SK-N-SH treated with all-trans-retinoic acid at 6 μM for 48 hours (cell line): Measurements from ENCODE around the gene PIM3.

Experiments
- ARNTL ChIP-seq: fragments of 450-650 bp; formaldehyde crosslinking; IDR thresholded peaks from 2 replicates; pipeline ENCODE4 v1.5.0; 2020; ENCODE audit warnings: low read depth, mild to moderate bottlenecking, moderate library complexity, borderline replicate concordance
- BACH2 ChIP-seq: fragments of 250-450 bp; sonication (Bioruptor Pico); IDR thresholded peaks from 2 replicates; pipeline ENCODE4 v1.9.0; 2021; ENCODE audit warnings: mild to moderate bottlenecking, borderline replicate concordance
- OSR1 ChIP-seq: fragments of 250-450 bp; sonication (Bioruptor Pico); IDR thresholded peaks from 2 replicates; pipeline ENCODE4 v1.8.0; 2022; ENCODE audit warnings: moderate library complexity, mild to moderate bottlenecking, inconsistent platforms
- PPARA ChIP-seq: fragments of 250-450 bp; sonication (Bioruptor Pico); IDR thresholded peaks from 2 replicates; pipeline ENCODE4 v1.5.0; 2020; ENCODE audit warnings: mild to moderate bottlenecking, borderline replicate concordance
- TCF4 ChIP-seq: fragments of 250-450 bp; sonication (Bioruptor Pico); IDR thresholded peaks from 2 replicates; pipeline ENCODE4 v1.8.0; 2021; ENCODE audit warnings: mild to moderate bottlenecking, moderate library complexity, borderline replicate concordance
- TOX ChIP-seq: fragments of 250-450 bp; sonication (Bioruptor Pico); IDR thresholded peaks from 2 replicates; pipeline ENCODE4 v1.8.0; 2021; ENCODE audit warnings: mild to moderate bottlenecking, moderate library complexity, borderline replicate concordance
- ZFP3 ChIP-seq: fragments of 250-450 bp; sonication (Bioruptor Pico); IDR thresholded peaks from 2 replicates; pipeline ENCODE4 v1.5.0; 2020; ENCODE audit warnings: mild to moderate bottlenecking, moderate library complexity
- ZFP30 ChIP-seq: fragments of 450-650 bp; formaldehyde crosslinking; IDR thresholded peaks from 2 replicates; pipeline ENCODE4 v1.5.0; 2022; ENCODE audit warnings: mild to moderate bottlenecking, moderate library complexity
- TF ChIP-seq, protein P1 (sequence below): fragments of 250-450 bp; sonication (Bioruptor Pico); IDR thresholded peaks from 2 replicates; pipeline ENCODE4 v1.8.0; 2020; ENCODE audit warnings: mild to moderate bottlenecking, moderate library complexity, borderline replicate concordance

- TF ChIP-seq ZFP30 (CRISPR knock-in tag) (no peak), TCF4 (no peak), ARNTL (no peak), PPARA (CRISPR knock-in tag) (no peak), TOX (no peak), BACH2 (CRISPR knock-in tag) (no peak), ZFP3 (CRISPR knock-in tag) (no peak), OSR1 (CRISPR knock-in tag) (no peak)
- TF ChIP-seq, protein P1, sequence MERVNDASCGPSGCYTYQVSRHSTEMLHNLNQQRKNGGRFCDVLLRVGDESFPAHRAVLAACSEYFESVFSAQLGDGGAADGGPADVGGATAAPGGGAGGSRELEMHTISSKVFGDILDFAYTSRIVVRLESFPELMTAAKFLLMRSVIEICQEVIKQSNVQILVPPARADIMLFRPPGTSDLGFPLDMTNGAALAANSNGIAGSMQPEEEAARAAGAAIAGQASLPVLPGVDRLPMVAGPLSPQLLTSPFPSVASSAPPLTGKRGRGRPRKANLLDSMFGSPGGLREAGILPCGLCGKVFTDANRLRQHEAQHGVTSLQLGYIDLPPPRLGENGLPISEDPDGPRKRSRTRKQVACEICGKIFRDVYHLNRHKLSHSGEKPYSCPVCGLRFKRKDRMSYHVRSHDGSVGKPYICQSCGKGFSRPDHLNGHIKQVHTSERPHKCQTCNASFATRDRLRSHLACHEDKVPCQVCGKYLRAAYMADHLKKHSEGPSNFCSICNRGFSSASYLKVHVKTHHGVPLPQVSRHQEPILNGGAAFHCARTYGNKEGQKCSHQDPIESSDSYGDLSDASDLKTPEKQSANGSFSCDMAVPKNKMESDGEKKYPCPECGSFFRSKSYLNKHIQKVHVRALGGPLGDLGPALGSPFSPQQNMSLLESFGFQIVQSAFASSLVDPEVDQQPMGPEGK, result no peak
Observed at GRCh38 chr22:49942565-49943404, 17.8 kb upstream of the PIM3 start.
